GM19324 (cell line): ENCODE measurements around the gene CLEC18B.
"Not testable (repeated sequence)": the region's sequence is repeated elsewhere in the genome, so short reads cannot be mapped to it uniquely, and the experiment has no call there.

Source experiments
- ATAC-seq: cut with Tn5 transposase; IDR thresholded peaks from one replicate; pipeline ENCODE4 v1.9.1; 2021; ENCODE audit warnings: mild to moderate bottlenecking, moderate library complexity; ENCODE audit not compliant: unreplicated experiment, low FRiP score

CLEC18B gene

GRCh38 chr16:74420612-74421481 is at the start of gene CLEC18B:
Gene CLEC18B, minus strand, starts transcription at chr16:74421478. Its CDS starts 208 bp downstream, at chr16:74421270.
- ATAC-seq = not testable (repeated sequence)

GRCh38 chr16:74469946-74470478 is 48.7 kb upstream of the CLEC18B start:
- ATAC-seq = no peak

- no peak for ATAC-seq
Measured at GRCh38 chr16:74468807-74469525, 47.7 kb upstream of the CLEC18B start.

GRCh38 chr16:74466872-74467271 is 45.6 kb upstream of the CLEC18B start:
- ATAC-seq = no peak

GRCh38 chr16:74465851-74466685 is 44.8 kb upstream of the CLEC18B start:
- no peak for ATAC-seq

GRCh38 chr16:74465281-74465680 is 44.0 kb upstream of the CLEC18B start:
- ATAC-seq = no peak

GRCh38 chr16:74463888-74464287 is 42.6 kb upstream of the CLEC18B start:
- no peak for ATAC-seq

- no peak for ATAC-seq
Measured at GRCh38 chr16:74462361-74462760, 41.1 kb upstream of the CLEC18B start.

GRCh38 chr16:74461826-74462225 is 40.5 kb upstream of the CLEC18B start:
- no peak for ATAC-seq

GRCh38 chr16:74460542-74460941 is 39.3 kb upstream of the CLEC18B start:
- ATAC-seq = no peak

GRCh38 chr16:74456290-74456625 is 35.0 kb upstream of the CLEC18B start:
- no peak for ATAC-seq

- ATAC-seq = no peak
Measured at GRCh38 chr16:74455619-74456289, 34.5 kb upstream of the CLEC18B start.

GRCh38 chr16:74455213-74455612 is 33.9 kb upstream of the CLEC18B start:
- ATAC-seq = no peak

- ATAC-seq = no peak
Measured at GRCh38 chr16:74451951-74452758, 30.9 kb upstream of the CLEC18B start.

- ATAC-seq = no peak
Measured at GRCh38 chr16:74450967-74451760, 29.9 kb upstream of the CLEC18B start.

GRCh38 chr16:74450236-74450635 is 29.0 kb upstream of the CLEC18B start:
- no peak for ATAC-seq

- no peak for ATAC-seq
Measured at GRCh38 chr16:74449470-74449869, 28.2 kb upstream of the CLEC18B start.

- no peak for ATAC-seq
Measured at GRCh38 chr16:74448990-74449389, 27.7 kb upstream of the CLEC18B start.

GRCh38 chr16:74447578-74447977 is 26.3 kb upstream of the CLEC18B start:
- ATAC-seq = no peak
